Cortex of kidney (tissue), 1 donor: ENCODE results near the gene HIF1AN.
"Not testable (repeated sequence)": the region's sequence is repeated elsewhere in the genome, so short reads cannot be mapped to it uniquely, and the experiment has no call there.

Experiments used
- DNase-seq: peaks from one replicate; lab custom pipeline; 2025; lab: John Stamatoyannopoulos, UW

The HIF1AN gene

DNA sequence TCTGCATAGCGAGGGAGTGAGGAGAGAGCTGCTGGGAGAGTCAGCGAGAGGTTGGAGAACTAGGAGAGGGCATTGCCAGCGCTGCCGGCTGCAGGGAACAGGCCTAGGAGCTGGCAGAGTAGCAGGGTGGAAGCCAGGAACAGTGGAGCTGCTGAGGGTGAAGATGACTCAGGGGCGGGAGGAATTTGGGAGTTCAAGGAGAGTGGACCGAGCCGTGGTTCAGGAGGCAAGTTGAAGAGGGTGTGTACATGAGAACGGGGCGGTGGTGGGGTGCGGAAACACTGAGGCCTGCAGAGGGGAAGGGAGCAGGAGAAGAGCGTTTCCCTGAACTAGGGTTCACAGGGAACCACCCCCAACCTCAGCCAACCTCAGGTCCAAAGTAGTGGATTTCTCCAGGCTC, 31.5 kb downstream of the HIF1AN start:
- no peak for DNase-seq

- DNase-seq, result no peak
These were observed 32.1 kb downstream of the HIF1AN start for GRCh38 chr10:100567826-100568225.

DNA sequence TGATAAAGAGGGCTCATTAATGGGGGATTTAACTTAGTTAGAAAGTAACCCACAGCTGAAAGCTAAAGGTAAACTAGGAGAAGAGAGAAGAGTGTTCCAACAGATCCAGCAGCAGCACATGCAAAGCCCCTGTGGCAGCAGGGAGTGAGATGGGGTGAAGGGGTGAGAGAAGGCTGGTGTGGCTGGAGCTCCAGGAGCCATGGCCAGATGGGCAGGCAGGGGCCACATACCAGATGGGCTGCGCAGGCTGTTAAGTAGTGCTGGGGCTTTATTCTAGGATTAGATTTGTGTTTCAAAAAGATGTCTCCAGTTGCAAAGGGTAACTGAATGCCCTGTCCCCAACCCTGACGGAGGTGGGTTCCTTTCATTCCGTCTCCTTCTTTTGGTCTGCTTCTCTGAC, 33.2 kb downstream of the HIF1AN start:
- no peak for DNase-seq

DNA sequence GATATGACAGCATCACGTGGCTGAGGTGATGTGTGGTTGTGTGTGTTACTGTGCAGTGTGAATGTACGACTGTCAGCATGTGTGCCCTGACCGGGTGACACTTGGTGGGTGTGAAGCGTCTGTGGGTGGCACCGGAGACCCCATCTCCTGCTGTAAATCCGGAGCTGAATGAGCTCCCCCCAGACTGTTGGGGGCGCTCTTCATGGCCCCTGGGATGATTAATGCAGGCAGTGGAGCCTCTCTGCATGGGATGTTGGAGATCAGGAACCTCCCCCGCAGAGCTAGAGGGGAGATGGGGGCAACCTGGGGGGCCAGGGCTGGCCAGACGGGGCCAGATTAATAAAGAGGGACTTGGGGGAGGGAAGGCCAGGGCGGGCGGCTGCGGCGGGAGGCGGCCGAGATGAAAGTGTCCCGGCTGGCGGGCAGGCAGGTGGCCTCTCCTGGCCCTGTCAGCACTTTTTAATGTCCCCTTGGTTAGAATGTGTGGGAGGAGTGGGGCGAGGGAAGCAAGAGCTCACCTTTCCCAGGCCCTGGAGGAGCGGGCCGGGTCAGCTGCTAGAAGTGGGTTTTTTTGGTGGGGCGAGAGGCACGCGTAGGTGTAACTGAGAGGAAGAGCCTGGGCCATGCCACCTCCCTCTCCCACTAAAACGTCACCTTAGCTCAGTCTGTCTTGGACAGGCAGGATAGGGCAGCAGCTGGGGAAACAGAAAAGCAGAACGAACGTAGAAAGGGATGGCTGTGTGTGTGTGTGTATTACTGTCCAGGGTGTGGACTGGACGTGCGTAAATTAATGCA, 34.1 kb downstream of the HIF1AN start:
- no peak for DNase-seq

- DNase-seq, result no peak
These were observed 34.8 kb downstream of the HIF1AN start for GRCh38 chr10:100570506-100570905.

DNA sequence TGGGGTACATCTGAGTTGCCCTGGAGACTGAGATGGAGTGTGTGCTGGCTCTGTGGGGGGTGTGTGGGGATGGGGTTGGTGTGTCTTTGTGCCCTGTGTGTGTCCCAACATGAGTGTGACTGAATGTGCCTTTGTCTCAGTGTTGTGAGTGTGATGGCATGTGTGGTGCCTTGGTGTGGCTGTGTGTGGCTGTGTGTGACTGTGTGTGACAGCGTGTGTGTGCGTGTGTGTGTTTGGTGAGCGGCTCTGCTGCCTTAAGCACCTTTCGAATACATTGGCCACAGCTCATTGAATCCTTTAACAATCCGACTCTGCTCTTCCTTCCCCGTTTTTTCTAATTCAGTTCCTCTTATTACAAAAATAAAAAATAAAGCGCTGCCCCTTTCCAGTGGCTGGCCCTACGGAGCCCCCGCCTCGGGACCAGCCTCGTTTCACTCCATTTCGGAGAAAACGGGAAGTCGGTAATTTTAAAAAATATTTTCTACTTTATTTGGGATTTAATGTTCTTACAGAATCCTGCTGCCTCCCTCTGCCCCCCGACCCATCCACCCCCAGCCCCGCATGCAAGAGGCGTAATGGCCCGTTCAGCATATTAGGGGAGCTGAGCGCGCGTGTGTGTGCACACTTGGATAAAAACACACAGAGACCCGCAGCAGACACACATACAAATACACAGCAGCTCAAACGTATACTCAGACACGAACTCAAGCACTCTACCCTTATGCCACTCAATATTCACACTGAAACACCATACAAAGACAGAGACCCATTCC, 35.5 kb downstream of the HIF1AN start:
- no peak for DNase-seq

DNA sequence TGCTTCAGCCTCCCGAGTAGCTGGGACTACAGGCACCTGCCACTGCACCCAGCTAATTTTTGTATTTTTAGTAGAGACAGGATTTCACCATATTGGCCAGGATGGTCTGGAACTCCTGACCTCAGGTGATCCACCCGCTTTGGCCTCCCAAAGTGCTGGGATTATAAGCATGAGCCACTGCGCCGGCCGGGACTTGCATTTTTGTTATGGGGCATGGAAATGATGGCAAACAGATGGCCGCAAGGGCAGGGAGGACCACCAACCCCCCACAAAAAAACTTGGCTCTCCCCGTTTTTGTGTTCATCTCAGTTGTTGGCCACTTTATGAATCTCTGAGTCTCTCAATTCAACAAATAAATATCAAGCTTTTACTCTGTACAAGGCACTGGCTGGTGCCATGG, 39.4 kb downstream of the HIF1AN start:
- not testable (repeated sequence) for DNase-seq

- DNase-seq, result no peak
These were observed 40.0 kb downstream of the HIF1AN start for GRCh38 chr10:100575585-100576281.

DNA sequence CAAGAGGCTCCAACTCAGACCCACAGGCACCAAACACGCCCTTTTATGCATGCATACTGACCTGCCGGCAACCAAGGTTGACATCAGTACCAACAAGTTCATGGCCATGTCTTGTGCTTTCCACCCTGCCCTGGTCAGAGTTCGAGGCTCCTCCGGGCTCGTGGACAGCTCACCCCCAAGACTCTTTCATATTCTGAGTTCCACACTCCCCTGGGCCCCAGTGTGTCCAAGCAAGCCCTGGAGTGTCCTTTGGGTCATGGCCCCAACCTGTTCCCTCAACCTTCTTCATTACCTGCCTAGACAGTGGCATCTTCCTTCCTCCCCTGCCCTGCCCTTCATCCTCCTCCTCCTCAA, 40.5 kb downstream of the HIF1AN start:
- no peak for DNase-seq

- DNase-seq, result no peak
These were observed 43.7 kb downstream of the HIF1AN start for GRCh38 chr10:100579261-100580090.

DNA sequence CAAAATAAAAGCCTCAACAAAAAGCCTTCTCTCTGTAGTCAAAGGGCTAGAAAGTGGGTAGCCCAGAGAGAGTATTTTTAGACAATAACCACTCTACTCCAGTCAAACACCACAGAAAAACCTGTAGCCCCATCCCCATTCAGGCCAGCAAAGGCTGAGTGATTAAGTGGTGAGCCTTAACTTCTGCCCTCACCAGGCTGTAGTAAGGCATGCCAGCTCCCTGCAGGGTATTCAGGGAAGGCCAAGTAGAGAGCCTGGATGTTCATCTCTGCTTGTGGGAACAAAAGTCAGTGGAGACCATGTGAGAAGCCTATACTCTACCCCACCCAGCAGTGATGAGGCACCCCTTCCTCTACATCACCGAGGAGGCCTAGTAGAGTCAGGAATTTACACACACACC, 51.2 kb downstream of the HIF1AN start:
- no peak for DNase-seq

DNA sequence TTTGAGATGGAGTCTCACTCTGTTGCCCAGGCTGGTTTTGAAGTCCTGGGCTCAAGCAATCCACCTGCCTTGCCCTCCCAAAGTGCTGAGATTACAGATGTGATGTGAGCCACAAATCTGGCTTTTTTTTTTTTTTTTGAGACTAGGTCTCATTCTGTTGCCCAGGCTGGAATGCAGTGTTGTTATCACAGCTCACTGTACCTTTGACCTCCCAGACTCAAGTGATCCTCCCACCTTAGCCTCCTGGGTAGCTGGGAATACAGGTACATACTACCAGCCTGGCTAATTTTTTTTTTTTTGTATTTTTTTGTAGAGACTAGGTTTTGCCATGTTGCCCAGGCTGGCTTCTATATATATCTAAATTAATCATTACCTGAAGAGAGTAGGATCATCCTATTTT, 62.4 kb downstream of the HIF1AN start:
- no peak for DNase-seq

- DNase-seq, result no peak
These were observed 64.5 kb downstream of the HIF1AN start for GRCh38 chr10:100600218-100600617.

DNA sequence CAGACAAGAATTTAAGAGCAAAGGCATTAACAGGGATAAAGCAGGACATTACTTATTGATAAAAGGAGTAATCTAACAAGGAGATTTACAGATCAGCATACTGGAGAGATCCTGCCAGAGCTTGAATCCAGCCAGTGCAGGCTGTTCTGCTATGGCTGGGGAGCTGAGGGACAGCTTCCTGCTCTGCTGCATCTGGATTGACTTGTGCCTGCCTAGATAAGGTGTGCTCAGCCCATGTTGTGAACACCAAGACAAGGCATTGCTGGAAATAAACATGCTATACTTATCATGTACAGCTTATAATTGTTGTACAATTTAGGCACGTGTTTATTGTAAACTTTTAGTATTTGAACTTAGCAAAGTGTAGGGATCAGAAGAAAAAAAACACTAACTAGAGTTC, 71.7 kb downstream of the HIF1AN start:
- no peak for DNase-seq
